ENCODE results near the gene ADORA3.

- TF ChIP-seq CTCF (IDR thresholded peaks at IDR 0.05; ENCODE audit: low read length): no peak
- no peak for TF ChIP-seq EZH2 (optimal IDR thresholded peaks at IDR 0.05; ENCODE audit: low read depth, low read length)
Observed at GRCh38 chr1:111512931-111513330, 9.5 kb upstream of the ADORA3 start.
